ENCODE data around the gene P2RY6. TPM values are rescaled to one million over a fixed set of nuclear protein-coding genes. Genes with fewer than 3 reads are reported as not detected.
A peak's percentile ranks its signal among the peaks of the same experiment; 100 is the strongest.

Gene P2RY6
- total RNA-seq, 1 donor from 2014 or later: 0.99 TPM

- DNase-seq: no peak
These were observed 45.7 kb downstream of the P2RY6 start for GRCh38 chr11:73317803-73318202.

- no peak for DNase-seq
These were observed 46.4 kb downstream of the P2RY6 start for GRCh38 chr11:73318501-73319011.

- DNase-seq: no peak
These were observed 48.8 kb downstream of the P2RY6 start for GRCh38 chr11:73320763-73321603.

GRCh38 chr11:73321604-73322381 lies 49.7 kb downstream of the P2RY6 start:
- DNase-seq: peak; percentile 45

- DNase-seq: no peak
These were observed 50.5 kb downstream of the P2RY6 start for GRCh38 chr11:73322382-73323306.

GRCh38 chr11:73323464-73323863 lies 51.3 kb downstream of the P2RY6 start:
- peak; percentile 48 for DNase-seq

- no peak for DNase-seq
These were observed 52.0 kb downstream of the P2RY6 start for GRCh38 chr11:73324116-73324515.

- DNase-seq: no peak
These were observed 52.5 kb downstream of the P2RY6 start for GRCh38 chr11:73324665-73325035.

GRCh38 chr11:73325036-73325981 lies 53.2 kb downstream of the P2RY6 start:
- no peak for DNase-seq

GRCh38 chr11:73326929-73327811 lies 55.0 kb downstream of the P2RY6 start:
- no peak for DNase-seq

- DNase-seq: no peak
These were observed 55.8 kb downstream of the P2RY6 start for GRCh38 chr11:73327812-73328364.

GRCh38 chr11:73330569-73331093 lies 58.5 kb downstream of the P2RY6 start:
- no peak for DNase-seq

- DNase-seq: no peak
These were observed 59.2 kb downstream of the P2RY6 start for GRCh38 chr11:73331138-73331916.

GRCh38 chr11:73333173-73333572 lies 61.0 kb downstream of the P2RY6 start:
- no peak for DNase-seq

- no peak for DNase-seq
These were observed 61.7 kb downstream of the P2RY6 start for GRCh38 chr11:73333640-73334383.

GRCh38 chr11:73334384-73335203 lies 62.5 kb downstream of the P2RY6 start:
- DNase-seq: peak; percentile 59
